ENCODE results near the gene TMEM240. TPM values are rescaled to one million over a fixed set of nuclear protein-coding genes. Genes with fewer than 3 reads are reported as not detected.

TMEM240 gene
- total RNA-seq, 2 experiments from 2014 or later: 1.0 to 1.1 TPM

GRCh38 chr1:1554926-1555915 lies 14.8 kb upstream of the TMEM240 start:
- CTCF ChIA-PET: interaction anchor here (2.5 kb wide), 1 partner anchor 50 kb away, joined by 7 read pairs; no protein-coding TSS in a partner anchor
- peaks cover 8% of the 10 kb centered on the region for H3K4me1 Mint-ChIP-seq (ENCODE audit: low read depth)
- ATAC-seq (no peak), DNase-seq (no peak)
- H3K36me3 Mint-ChIP-seq (ENCODE audit: low read depth): peaks cover 6% of the 10 kb centered on the region
- POLR2A ChIA-PET: interaction anchor here (1.0 kb wide), 1 partner anchor 98 kb away, joined by 3 read pairs; no protein-coding TSS in a partner anchor
- peak overlapping the region; percentile 11 for H3K27ac Mint-ChIP-seq
- H3K4me3 Mint-ChIP-seq: no peak overlapping the region
- H3K9me3 Mint-ChIP-seq (ENCODE audit: insufficient read depth): no peaks in the 10 kb centered on the region
- no peaks in the 10 kb centered on the region for H3K27me3 Mint-ChIP-seq (ENCODE audit: low read depth)

DNA sequence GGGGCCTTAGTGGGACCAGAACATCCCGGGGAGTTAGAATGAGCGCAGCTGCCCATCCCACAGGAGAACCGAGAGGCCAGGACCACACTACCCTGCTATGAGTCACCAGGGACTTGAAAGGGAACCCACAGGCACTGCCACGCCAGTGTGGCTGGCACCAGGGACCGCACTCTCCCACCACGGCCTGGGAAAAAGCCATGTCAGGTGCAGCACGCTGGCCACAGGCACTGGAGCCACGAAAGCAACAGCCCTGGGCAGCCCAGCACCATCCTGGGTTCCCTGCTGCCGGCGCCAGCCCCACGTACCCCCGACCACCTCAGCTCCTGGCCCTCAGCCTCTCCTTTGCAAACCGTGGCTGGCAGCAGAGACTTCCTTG lies 14.1 kb upstream of the TMEM240 start:
- Mint-ChIP-seq H3K27ac (no peak overlapping the region), H3K9me3 (ENCODE audit: insufficient read depth) (no peaks in the 10 kb centered on the region), H3K36me3 (ENCODE audit: low read depth) (peaks cover 6% of the 10 kb centered on the region), H3K4me3 (no peak overlapping the region), H3K27me3 (ENCODE audit: low read depth) (no peaks in the 10 kb centered on the region), H3K4me1 (ENCODE audit: low read depth) (peaks cover 8% of the 10 kb centered on the region)
- CTCF ChIA-PET: interaction anchor here (2.5 kb wide), 1 partner anchor 50 kb away, joined by 7 read pairs; no protein-coding TSS in a partner anchor
- DNase-seq (no peak), ATAC-seq (no peak)
- POLR2A ChIA-PET: interaction anchor here (1.0 kb wide), 1 partner anchor 99 kb away, joined by 3 read pairs; no protein-coding TSS in a partner anchor

DNA sequence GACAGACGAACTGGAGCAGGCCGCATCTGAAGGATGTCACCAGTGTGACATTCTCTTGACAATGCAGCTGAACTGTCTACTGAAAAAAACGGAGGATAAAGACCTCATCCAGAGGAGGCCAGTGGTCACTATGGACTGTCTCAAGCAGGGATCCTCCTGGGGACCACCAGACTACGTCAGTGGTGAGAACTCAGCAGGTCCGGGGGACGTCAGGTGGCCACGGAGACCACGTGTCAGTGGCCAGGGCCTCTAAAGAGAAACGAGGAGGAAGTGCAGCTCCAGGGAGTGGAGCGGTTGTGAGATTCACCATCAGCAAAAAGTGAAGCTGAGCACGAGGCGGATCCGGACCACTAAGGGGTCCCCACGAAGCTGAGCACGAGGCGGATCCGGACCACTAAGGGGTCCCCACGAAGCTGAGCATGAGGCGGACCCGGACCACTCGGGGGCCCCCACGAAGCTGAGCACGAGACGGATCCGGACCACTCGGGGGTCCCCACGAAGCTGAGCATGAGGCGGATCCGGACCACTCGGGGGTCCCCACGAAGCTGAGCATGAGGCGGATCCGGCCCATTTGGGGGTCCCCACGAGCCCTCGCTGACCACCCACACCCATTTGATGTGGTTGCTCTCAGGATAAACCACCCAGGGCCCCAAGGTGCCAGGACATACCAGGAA lies 13.5 kb upstream of the TMEM240 start:
- POLR2A ChIA-PET: interaction anchor here (0.6 to 1.0 kb wide), 2 partner anchors 19 to 99 kb away, joined by 3 read pairs; no protein-coding TSS in a partner anchor
- peaks cover 6% of the 10 kb centered on the region for H3K36me3 Mint-ChIP-seq (ENCODE audit: low read depth)
- no peaks in the 10 kb centered on the region for H3K9me3 Mint-ChIP-seq (ENCODE audit: insufficient read depth)
- ATAC-seq (no peak), DNase-seq (no peak)
- peaks cover 8% of the 10 kb centered on the region for H3K4me1 Mint-ChIP-seq (ENCODE audit: low read depth)
- H3K27ac Mint-ChIP-seq: no peak overlapping the region
- CTCF ChIA-PET: interaction anchor here (2.5 kb wide), 1 partner anchor 49 kb away, joined by 7 read pairs; no protein-coding TSS in a partner anchor
- H3K27me3 Mint-ChIP-seq (ENCODE audit: low read depth): no peaks in the 10 kb centered on the region
- H3K4me3 Mint-ChIP-seq: no peak overlapping the region

DNA sequence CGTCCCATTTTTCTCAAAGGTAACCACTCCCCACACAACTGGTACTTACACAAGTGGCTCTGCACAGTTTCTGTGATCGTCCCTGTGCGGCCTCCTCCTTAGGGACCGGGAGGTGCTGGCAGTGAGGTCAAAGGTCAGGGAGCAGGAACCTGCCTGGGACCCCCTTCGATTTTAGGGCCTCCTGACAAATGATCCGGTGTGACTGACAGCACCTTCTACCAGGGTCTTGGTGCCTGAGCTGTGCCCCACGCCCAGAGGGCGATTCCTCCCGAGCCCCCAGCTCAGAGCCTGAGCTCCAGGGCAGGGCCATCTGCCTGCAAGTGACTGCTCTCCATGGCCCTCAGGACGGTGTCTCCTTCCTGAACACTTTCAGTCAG lies 11.8 kb upstream of the TMEM240 start:
- Mint-ChIP-seq H3K27ac (no peak overlapping the region), H3K27me3 (ENCODE audit: low read depth) (no peaks in the 10 kb centered on the region), H3K4me1 (ENCODE audit: low read depth) (peaks cover 8% of the 10 kb centered on the region), H3K36me3 (ENCODE audit: low read depth) (peaks cover 8% of the 10 kb centered on the region), H3K9me3 (ENCODE audit: insufficient read depth) (no peaks in the 10 kb centered on the region), H3K4me3 (no peak overlapping the region)
- ChIA-PET POLR2A (no interaction called here), CTCF (no interaction called here)
- no peak for DNase-seq
- ATAC-seq: no peak

GRCh38 chr1:1551524-1552262 lies 11.3 kb upstream of the TMEM240 start:
- Mint-ChIP-seq H3K27ac (peak overlapping the region; percentile 15), H3K36me3 (ENCODE audit: low read depth) (peaks cover 8% of the 10 kb centered on the region), H3K4me3 (no peak overlapping the region), H3K27me3 (ENCODE audit: low read depth) (no peaks in the 10 kb centered on the region), H3K4me1 (ENCODE audit: low read depth) (peaks cover 8% of the 10 kb centered on the region), H3K9me3 (ENCODE audit: insufficient read depth) (no peaks in the 10 kb centered on the region)
- DNase-seq: no peak
- ChIA-PET CTCF (no interaction called here), POLR2A (no interaction called here)
- ATAC-seq: no peak

GRCh38 chr1:1550591-1551432 lies 10.4 kb upstream of the TMEM240 start:
- peaks cover 8% of the 10 kb centered on the region for H3K4me1 Mint-ChIP-seq (ENCODE audit: low read depth)
- peaks cover 8% of the 10 kb centered on the region for H3K36me3 Mint-ChIP-seq (ENCODE audit: low read depth)
- DNase-seq: no peak
- CTCF ChIA-PET: no interaction called here
- ATAC-seq: peak; percentile 48
- no peak overlapping the region for H3K4me3 Mint-ChIP-seq
- POLR2A ChIA-PET: no interaction called here
- no peaks in the 10 kb centered on the region for H3K27me3 Mint-ChIP-seq (ENCODE audit: low read depth)
- H3K27ac Mint-ChIP-seq: no peak overlapping the region
- H3K9me3 Mint-ChIP-seq (ENCODE audit: insufficient read depth): no peaks in the 10 kb centered on the region

DNA sequence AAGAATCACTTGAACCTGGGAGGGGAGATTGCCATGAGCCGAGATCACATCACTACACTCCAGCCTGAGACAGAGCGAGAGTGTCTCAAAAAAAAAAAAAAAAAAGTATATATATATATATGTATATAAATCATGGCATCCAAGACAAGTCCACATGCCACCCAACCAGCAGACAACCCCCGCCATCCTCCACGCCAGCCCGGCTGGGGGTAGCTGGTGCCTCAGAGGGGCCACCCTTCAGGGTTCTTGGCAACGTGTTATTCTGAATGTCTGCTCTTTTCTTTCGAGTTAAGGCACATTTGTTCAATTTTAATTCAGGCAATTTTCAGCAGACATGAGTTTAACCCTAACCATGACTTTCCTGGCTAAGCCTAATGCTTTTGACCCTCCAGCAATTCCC lies 9.7 kb upstream of the TMEM240 start:
- Mint-ChIP-seq H3K27ac (no peak overlapping the region), H3K4me3 (no peak overlapping the region), H3K4me1 (ENCODE audit: low read depth) (peaks cover 6% of the 10 kb centered on the region), H3K36me3 (ENCODE audit: low read depth) (peaks cover 10% of the 10 kb centered on the region), H3K27me3 (ENCODE audit: low read depth) (no peaks in the 10 kb centered on the region), H3K9me3 (ENCODE audit: insufficient read depth) (no peaks in the 10 kb centered on the region)
- ATAC-seq (no peak), DNase-seq (no peak)
- POLR2A ChIA-PET: no interaction called here
- CTCF ChIA-PET: no interaction called here

- no peak for DNase-seq
- CTCF ChIA-PET: interaction anchor here (0.7 kb wide), 1 partner anchor 427 kb away, joined by 3 read pairs; no protein-coding TSS in a partner anchor
- no peak for ATAC-seq
- Mint-ChIP-seq H3K4me1 (ENCODE audit: low read depth) (no peaks in the 10 kb centered on the region), H3K36me3 (ENCODE audit: low read depth) (peaks cover 10% of the 10 kb centered on the region), H3K4me3 (no peak overlapping the region), H3K27me3 (ENCODE audit: low read depth) (no peaks in the 10 kb centered on the region), H3K9me3 (ENCODE audit: insufficient read depth) (no peaks in the 10 kb centered on the region), H3K27ac (no peak overlapping the region)
- POLR2A ChIA-PET: no interaction called here
Observed at GRCh38 chr1:1548591-1548990, 8.2 kb upstream of the TMEM240 start.

DNA sequence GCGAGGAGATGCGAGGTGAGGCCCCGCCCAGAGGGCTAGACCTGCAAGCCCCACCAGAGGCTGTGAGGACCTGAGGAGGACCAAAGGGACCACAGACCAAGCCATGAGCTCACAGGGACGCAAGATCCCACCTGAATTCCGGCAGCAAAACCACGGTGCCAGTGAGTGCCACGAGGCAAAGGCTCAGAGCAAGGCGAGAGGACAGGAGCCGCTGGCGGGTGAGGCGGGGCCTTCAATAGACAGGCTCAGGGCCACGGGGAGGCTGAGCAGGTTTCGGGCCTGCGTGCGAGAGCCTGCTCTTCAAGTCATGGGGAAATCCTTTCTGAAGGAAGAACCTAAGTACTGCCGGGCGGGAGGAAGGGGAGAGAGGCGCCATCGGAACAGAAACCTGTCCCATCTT lies 7.1 kb upstream of the TMEM240 start:
- POLR2A ChIA-PET: no interaction called here

GRCh38 chr1:1547011-1547410 lies 6.6 kb upstream of the TMEM240 start:
- no peak for ATAC-seq
- no peak overlapping the region for H3K27ac Mint-ChIP-seq
- POLR2A ChIA-PET: no interaction called here

More for the DNA sequence above, 7.1 kb upstream of the TMEM240 start:
- Mint-ChIP-seq H3K36me3 (ENCODE audit: low read depth) (peaks cover 14% of the 10 kb centered on the region), H3K4me1 (ENCODE audit: low read depth) (no peaks in the 10 kb centered on the region), H3K4me3 (no peak overlapping the region), H3K9me3 (ENCODE audit: insufficient read depth) (no peaks in the 10 kb centered on the region), H3K27me3 (ENCODE audit: low read depth) (no peaks in the 10 kb centered on the region), H3K27ac (no peak overlapping the region)
- CTCF ChIA-PET: no interaction called here
- no peak for ATAC-seq
- no peak for DNase-seq

More at GRCh38 chr1:1547011-1547410, 6.6 kb upstream of the TMEM240 start:
- Mint-ChIP-seq H3K36me3 (ENCODE audit: low read depth) (peaks cover 14% of the 10 kb centered on the region), H3K4me3 (no peak overlapping the region), H3K9me3 (ENCODE audit: insufficient read depth) (no peaks in the 10 kb centered on the region), H3K27me3 (ENCODE audit: low read depth) (no peaks in the 10 kb centered on the region), H3K4me1 (ENCODE audit: low read depth) (no peaks in the 10 kb centered on the region)
- CTCF ChIA-PET: no interaction called here
- DNase-seq: no peak

Measured in activated CD8-positive, alpha-beta T cell treated with anti-CD3 and anti-CD28 coated beads, Interleukin-2, amount 10 ng/mL, durations not matched to agents 7 days and 5 days (primary cell).